ENCODE data around the gene JMJD8. TPM values are rescaled to one million over a fixed set of nuclear protein-coding genes. Genes with fewer than 3 reads are reported as not detected.

Gene JMJD8, protein sequence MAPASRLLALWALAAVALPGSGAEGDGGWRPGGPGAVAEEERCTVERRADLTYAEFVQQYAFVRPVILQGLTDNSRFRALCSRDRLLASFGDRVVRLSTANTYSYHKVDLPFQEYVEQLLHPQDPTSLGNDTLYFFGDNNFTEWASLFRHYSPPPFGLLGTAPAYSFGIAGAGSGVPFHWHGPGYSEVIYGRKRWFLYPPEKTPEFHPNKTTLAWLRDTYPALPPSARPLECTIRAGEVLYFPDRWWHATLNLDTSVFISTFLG
- 327 TPM for polyA plus RNA-seq (2012; ENCODE audit: insufficient read depth, insufficient read length, low read depth)

DNA sequence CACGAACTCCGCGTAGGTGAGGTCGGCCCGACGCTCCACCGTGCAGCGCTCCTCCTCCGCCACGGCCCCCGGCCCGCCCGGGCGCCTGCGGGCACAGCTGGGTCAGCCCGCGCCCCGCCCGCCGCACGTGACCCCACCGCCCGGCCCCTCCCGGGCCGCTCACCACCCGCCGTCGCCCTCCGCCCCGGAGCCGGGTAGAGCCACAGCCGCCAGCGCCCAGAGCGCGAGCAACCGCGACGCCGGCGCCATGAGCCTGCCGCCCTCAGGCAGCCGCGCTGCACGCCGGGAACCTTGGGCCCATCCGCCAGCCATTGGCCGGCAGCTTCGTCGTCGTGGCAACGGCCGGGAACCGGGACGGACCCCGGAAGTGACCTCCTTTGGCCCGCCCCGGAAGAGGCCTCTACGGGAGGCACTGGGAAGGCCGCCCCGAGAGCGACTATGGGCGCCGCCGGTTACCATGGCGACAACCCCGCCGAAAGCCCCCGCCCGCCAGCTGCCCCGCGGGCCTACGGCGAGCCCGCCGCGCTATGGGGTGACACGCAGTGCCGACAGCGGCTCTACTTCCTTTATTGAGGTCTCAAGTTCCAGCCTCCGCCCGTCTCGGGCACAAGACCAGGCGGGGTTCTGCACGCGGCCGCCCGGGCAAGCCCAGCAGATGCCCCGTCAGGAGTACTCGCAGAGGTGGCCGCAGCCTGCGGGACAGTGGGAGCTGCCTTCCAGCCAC is at the start of gene JMJD8:
Gene JMJD8, minus strand, starts transcription at position 264 of the 724 bp plus-strand sequence. Its CDS starts 15 bp downstream, at position 249.
- Histone ChIP-seq H3K27me3 (no peaks in the 10 kb centered on the region), H3K9me3 (no peaks in the 10 kb centered on the region), H3K4me1 (peaks cover 12% of the 10 kb centered on the region; the same call in 1 of the 2 replicates), H3K4me3 (ENCODE audit: low read depth, low read length) (peak within 1 kb of the TSS; percentile 69), H3K36me3 (peaks cover 51% of the 10 kb centered on the region)
- peak; percentile 99 for DNase-seq
- TF ChIP-seq, protein P1, sequence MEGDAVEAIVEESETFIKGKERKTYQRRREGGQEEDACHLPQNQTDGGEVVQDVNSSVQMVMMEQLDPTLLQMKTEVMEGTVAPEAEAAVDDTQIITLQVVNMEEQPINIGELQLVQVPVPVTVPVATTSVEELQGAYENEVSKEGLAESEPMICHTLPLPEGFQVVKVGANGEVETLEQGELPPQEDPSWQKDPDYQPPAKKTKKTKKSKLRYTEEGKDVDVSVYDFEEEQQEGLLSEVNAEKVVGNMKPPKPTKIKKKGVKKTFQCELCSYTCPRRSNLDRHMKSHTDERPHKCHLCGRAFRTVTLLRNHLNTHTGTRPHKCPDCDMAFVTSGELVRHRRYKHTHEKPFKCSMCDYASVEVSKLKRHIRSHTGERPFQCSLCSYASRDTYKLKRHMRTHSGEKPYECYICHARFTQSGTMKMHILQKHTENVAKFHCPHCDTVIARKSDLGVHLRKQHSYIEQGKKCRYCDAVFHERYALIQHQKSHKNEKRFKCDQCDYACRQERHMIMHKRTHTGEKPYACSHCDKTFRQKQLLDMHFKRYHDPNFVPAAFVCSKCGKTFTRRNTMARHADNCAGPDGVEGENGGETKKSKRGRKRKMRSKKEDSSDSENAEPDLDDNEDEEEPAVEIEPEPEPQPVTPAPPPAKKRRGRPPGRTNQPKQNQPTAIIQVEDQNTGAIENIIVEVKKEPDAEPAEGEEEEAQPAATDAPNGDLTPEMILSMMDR (IDR thresholded peaks at IDR 0.05; ENCODE audit: low read depth, low read length), result no peak

DNA sequence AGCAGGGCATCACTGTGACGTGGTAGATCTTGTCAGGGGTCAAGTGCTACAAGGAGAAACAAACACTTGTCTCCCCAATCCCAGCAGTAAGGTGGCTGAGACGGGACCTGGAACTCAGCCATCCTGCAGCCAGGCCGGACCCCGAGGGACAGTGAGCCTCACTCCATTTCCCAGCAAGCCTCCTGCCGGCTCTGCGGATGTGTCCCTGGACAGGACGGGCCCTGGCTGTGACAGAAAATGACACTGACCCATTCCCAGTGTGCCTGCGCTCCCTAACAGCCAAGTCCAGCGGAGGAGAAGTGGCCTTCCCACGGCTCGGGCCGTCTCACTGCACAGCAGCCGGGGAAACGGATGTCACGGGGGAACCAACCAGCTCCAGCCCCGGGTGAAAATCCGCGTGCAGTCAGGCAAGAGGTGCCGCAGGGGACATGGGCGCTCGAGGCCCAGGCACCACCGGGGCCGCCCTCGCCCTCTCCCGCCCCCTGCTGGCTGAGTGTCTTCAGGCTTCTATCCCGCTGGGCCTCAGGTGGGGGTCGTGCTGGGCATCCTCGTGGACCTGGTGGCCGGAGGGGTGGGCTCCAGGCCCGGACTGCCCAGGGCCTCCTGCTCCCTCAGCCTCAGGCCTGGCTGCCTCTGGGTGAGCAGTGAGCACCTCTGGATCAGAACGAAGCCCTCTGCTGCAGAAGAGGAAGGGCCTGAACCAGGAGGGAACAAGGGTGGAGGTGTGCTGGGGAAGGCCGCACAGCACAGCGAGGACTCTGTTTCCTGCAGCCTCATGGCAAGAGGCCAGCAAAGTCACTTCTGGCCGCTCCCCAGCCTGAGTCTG is 49.5 kb upstream of the JMJD8 start:
- Histone ChIP-seq H3K4me1 (no peaks in the 10 kb centered on the region), H3K36me3 (peaks cover 68% of the 10 kb centered on the region), H3K4me3 (ENCODE audit: low read depth, low read length) (no peak overlapping the region), H3K27me3 (no peaks in the 10 kb centered on the region), H3K9me3 (no peaks in the 10 kb centered on the region)
- DNase-seq, result peak; percentile 83
- TF ChIP-seq, protein P1 (IDR thresholded peaks at IDR 0.05; ENCODE audit: low read depth, low read length), result peak; percentile 65

DNA sequence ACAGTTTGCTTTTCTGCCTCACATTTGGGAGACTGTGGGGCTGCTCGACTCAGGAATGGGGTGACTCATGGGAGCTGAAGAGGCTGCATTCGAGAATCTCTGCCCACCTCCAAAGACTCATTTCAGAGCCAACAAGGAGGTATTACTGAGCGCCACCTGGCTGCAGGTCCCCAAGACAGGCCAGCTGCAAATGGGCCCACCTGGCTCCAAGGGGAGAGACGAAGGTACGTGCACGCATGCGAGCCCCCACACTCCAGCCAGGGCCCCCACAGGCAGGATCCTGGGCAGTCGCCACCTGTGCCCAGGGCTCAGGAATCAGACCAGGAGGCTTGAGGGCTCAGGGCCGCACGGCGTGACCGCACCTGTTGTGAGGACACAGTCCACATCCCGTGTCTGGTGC is 48.8 kb upstream of the JMJD8 start:
- H3K36me3 ChIP-seq, result peaks cover 66% of the 10 kb centered on the region
- no peak for DNase-seq
- TF ChIP-seq, protein P1 (IDR thresholded peaks at IDR 0.05; ENCODE audit: low read depth, low read length), result 0 out of 2 replicates have a peak, but pooled peaks have one; percentile 12
- no peak overlapping the region for H3K4me3 ChIP-seq (ENCODE audit: low read depth, low read length)
- no peaks in the 10 kb centered on the region for H3K27me3 ChIP-seq
- no peaks in the 10 kb centered on the region for H3K9me3 ChIP-seq
- no peaks in the 10 kb centered on the region for H3K4me1 ChIP-seq

DNA sequence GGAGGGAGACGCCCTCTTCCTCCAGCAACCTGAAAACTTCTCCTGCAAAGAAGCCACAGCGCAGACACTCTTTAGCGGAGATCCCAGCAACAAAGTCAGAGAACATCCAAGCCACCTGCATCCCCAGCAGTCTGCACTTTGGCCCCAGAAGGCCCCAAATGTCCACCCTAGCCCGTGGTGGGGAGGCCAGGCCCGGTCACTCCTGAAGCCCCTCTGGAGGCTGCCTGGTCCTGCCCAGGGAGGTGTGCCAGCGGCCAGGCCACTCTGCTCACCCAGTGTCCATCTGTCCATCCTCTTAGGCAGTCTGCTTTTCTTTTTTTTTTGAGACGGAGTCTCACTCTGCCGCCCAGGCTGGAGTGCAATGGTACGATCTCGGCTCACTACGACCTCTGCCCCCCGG is 48.2 kb upstream of the JMJD8 start:
- TF ChIP-seq, protein P1 (IDR thresholded peaks at IDR 0.05; ENCODE audit: low read depth, low read length), result no peak
- Histone ChIP-seq H3K27me3 (no peaks in the 10 kb centered on the region), H3K4me3 (ENCODE audit: low read depth, low read length) (no peak overlapping the region), H3K4me1 (no peaks in the 10 kb centered on the region), H3K36me3 (peaks cover 60% of the 10 kb centered on the region), H3K9me3 (no peaks in the 10 kb centered on the region)
- no peak for DNase-seq

DNA sequence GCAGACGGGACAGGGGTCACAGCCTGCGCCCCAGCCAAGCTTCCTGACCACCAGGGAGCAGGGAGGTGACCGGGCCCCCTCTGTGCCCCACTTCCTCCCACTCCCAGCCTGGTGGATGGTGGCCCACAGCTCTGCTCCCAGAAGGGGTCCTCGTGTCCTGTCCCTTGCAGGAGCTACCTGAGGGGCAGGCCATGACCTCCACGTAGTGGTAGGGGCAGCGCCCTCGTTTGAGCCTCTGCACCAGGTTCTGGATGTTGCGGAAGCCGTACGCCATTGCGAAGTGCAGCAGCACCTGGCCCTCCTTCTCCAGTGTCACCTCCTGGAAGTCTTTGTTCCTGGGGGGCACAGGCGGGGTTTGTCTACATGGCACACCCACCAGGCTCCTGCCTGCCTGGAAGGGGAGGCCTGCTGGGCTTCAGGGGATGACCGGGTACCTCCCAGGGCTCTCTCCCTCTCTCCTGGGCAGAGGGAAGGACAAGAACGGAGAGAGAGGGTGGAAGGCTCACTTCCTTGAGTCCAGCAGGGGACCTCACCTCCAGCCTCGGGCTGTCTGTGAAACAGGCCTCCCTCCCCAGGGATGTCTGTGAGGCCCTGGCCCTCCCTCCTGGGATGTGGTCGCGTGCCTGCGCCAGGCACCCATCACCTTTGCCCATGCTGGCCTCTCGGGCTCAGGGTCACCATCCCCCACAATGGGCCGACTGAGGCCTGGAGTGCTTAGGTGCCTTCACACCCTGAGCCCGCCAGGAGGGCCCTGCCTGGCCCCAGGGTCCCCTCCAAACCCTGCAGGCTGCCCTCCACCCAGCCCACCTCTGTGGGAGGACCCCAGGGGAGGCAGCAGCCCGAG is 46.8 kb upstream of the JMJD8 start:
- no peak for DNase-seq
- Histone ChIP-seq H3K9me3 (no peaks in the 10 kb centered on the region), H3K27me3 (no peaks in the 10 kb centered on the region), H3K4me1 (peaks cover 7% of the 10 kb centered on the region), H3K36me3 (peaks cover 46% of the 10 kb centered on the region), H3K4me3 (ENCODE audit: low read depth, low read length) (no peak overlapping the region)
- TF ChIP-seq, protein P1 (IDR thresholded peaks at IDR 0.05; ENCODE audit: low read depth, low read length), result no peak
